HEK293T (cell line): Measurements from ENCODE around the gene LGI4.

Source experiments
- ARNT ChIP-seq: fragments of 450-650 bp; IDR thresholded peaks from 2 replicates; pipeline ENCODE4 v1.6.1; 2017; ENCODE audit warnings: mild to moderate bottlenecking
- BHLHE40 ChIP-seq: fragments of 450-650 bp; IDR thresholded peaks from 2 replicates; pipeline ENCODE4 v1.6.1; 2016; ENCODE audit warnings: mild to moderate bottlenecking, moderate library complexity, borderline replicate concordance
- CTBP1 ChIP-seq: fragments of 450-650 bp; IDR thresholded peaks from 2 replicates; pipeline ENCODE4 v1.6.1; 2016; ENCODE audit warnings: borderline replicate concordance
- FOXA1 ChIP-seq: fragments of 450-650 bp; IDR thresholded peaks from 2 replicates; pipeline ENCODE4 v1.6.1; 2016; ENCODE audit warnings: mild to moderate bottlenecking
- FOXK2 ChIP-seq: fragments of 450-650 bp; IDR thresholded peaks from 2 replicates; pipeline ENCODE4 v1.6.1; 2016; ENCODE audit warnings: mild to moderate bottlenecking
- FOXM1 ChIP-seq: fragments of 450-650 bp; IDR thresholded peaks from 2 replicates; pipeline ENCODE4 v1.6.1; 2017; ENCODE audit warnings: mild to moderate bottlenecking, borderline replicate concordance
- HDGF ChIP-seq: fragments of 450-650 bp; IDR thresholded peaks from 2 replicates; pipeline ENCODE4 v1.6.1; 2017; ENCODE audit warnings: antibody characterized with exemption, borderline replicate concordance
- L3MBTL2 ChIP-seq: fragments of 450-650 bp; conservative IDR thresholded peaks from 2 replicates; pipeline ENCODE4 v1.6.1; 2016; ENCODE audit warnings: mild to moderate bottlenecking
- SP1 ChIP-seq: fragments of 450-650 bp; IDR thresholded peaks from 2 replicates; pipeline ENCODE4 v1.6.1; 2017
- SUZ12 ChIP-seq: fragments of 450-650 bp; IDR thresholded peaks from 2 replicates; pipeline ENCODE4 v1.6.1; 2016; ENCODE audit warnings: mild to moderate bottlenecking
- TARDBP ChIP-seq: fragments of 450-650 bp; IDR thresholded peaks from 2 replicates; pipeline ENCODE4 v1.6.1; 2016
- TF ChIP-seq, protein P1 (sequence below): fragments of 450-650 bp; IDR thresholded peaks from 2 replicates; pipeline ENCODE4 v1.6.1; 2016

DNA sequence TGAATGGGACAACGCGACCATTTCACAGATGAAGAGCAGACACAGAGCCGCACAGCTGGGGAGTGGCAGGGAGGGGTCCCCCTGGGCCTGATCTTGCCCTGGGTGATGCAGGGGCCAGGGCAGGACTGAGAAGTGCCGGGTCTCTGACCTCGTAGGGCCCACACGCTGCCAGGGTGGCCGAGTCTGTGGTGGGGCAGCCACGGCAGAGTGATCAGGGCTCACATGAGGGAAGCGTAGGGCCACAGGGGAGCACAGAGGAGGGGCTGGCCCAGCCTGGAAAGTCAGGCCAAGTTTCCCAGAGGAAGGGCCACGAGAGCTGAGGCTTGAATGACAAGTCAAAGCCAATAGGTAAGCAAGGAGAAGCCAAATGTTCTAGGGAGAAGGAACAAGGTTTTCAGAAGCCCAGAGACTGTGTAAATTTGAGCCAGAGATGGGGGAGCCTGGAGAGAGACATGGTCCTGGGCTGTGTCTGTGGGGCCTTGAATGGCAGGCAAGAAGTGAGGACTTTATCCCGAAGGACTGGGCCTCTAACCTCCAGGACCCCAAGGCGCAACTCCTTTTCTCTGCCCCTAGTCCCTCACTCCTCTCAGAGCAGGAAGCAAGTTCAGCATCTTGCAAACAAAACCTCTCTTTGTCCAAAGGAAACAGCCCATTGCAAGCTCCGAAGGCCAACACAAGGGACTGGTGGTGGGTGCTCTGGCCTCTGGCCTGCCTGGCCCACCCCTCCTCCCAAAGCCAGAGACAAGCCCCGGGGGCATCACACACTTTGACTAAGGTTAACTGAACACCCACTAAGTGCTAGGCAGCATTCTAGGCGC lies 51.0 kb downstream of the LGI4 start:
- no peak for TF ChIP-seq BHLHE40
- no peak for TF ChIP-seq ARNT
- no peak for TF ChIP-seq HDGF
- no peak for TF ChIP-seq FOXK2
- no peak for TF ChIP-seq SUZ12
- TF ChIP-seq FOXM1: no peak
- TF ChIP-seq SP1: no peak
- TF ChIP-seq FOXA1: no peak
- TF ChIP-seq TARDBP: no peak
- no peak for TF ChIP-seq CTBP1
- no peak for TF ChIP-seq L3MBTL2
- TF ChIP-seq, protein P1, sequence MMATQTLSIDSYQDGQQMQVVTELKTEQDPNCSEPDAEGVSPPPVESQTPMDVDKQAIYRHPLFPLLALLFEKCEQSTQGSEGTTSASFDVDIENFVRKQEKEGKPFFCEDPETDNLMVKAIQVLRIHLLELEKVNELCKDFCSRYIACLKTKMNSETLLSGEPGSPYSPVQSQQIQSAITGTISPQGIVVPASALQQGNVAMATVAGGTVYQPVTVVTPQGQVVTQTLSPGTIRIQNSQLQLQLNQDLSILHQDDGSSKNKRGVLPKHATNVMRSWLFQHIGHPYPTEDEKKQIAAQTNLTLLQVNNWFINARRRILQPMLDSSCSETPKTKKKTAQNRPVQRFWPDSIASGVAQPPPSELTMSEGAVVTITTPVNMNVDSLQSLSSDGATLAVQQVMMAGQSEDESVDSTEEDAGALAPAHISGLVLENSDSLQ: no peak
